ENCODE results near the gene ARHGAP29. TPM values are rescaled to one million over a fixed set of nuclear protein-coding genes. Genes with fewer than 3 reads are reported as not detected.
A peak's percentile ranks its signal among the peaks of the same experiment; 100 is the strongest.

Gene ARHGAP29
- total RNA-seq (not detected), polyA plus RNA-seq (not detected), total RNA-seq (0 to 0.17 (median 0) reads per million in 6 experiments)

- H3K9me3 Mint-ChIP-seq = peaks cover 4 to 27% (median 10%) of the 10 kb centered on the region in 9 donors
- no peak within 1 kb of the TSS for H3K27ac Mint-ChIP-seq
- H3K4me3 Mint-ChIP-seq = peak within 1 kb of the TSS; percentile 48 to 85 (median 74)
- peaks cover 58 to 82% (median 62%) of the 10 kb centered on the region in 5 donors for H3K27me3 Mint-ChIP-seq
- H3K4me1 Mint-ChIP-seq = peaks cover 13 to 17% (median 16%) of the 10 kb centered on the region in 4 donors
- peak in 8 of 10 donors; percentile 3 to 63 (median 30) for DNase-seq
- POLR2A ChIA-PET = interaction anchor here (0.7 kb wide), 1 partner anchor 161 kb away, joined by 8 read pairs; no protein-coding TSS in a partner anchor
- peak; percentile 78 to 85 for ATAC-seq
- peaks cover 0 to 15% (median 2%) of the 10 kb centered on the region in 3 donors for H3K36me3 Mint-ChIP-seq
Measured at GRCh38 chr1:94237291-94238226, at the start of gene ARHGAP29. Gene ARHGAP29 (minus strand): TSS chr1:94237584. CDS start chr1:94231611, 5,973 bp downstream.

GRCh38 chr1:94286864-94287437 is 49.6 kb upstream of the ARHGAP29 start:
- POLR2A ChIA-PET = no interaction called here
- ATAC-seq = no peak
- no peak for DNase-seq
- Mint-ChIP-seq H3K27me3 (peaks cover 17 to 39% (median 25%) of the 10 kb centered on the region in 5 donors), H3K27ac (no peak overlapping the region), H3K36me3 (no peaks in the 10 kb centered on the region), H3K9me3 (peaks cover 0 to 2% (median 0%) of the 10 kb centered on the region in 9 donors), H3K4me1 (no peaks in the 10 kb centered on the region), H3K4me3 (no peak overlapping the region)

- no peak for DNase-seq
- H3K27ac Mint-ChIP-seq = no peak overlapping the region
- H3K36me3 Mint-ChIP-seq = no peaks in the 10 kb centered on the region
- H3K9me3 Mint-ChIP-seq = no peaks in the 10 kb centered on the region
- POLR2A ChIA-PET = no interaction called here
- H3K27me3 Mint-ChIP-seq = peaks cover 6 to 21% (median 10%) of the 10 kb centered on the region in 5 donors
- no peak for ATAC-seq
- peaks cover 0 to 6% (median 2%) of the 10 kb centered on the region in 4 donors for H3K4me1 Mint-ChIP-seq
- H3K4me3 Mint-ChIP-seq = no peak overlapping the region
Measured at GRCh38 chr1:94285031-94285654, 47.8 kb upstream of the ARHGAP29 start.

GRCh38 chr1:94284476-94284875 is 47.1 kb upstream of the ARHGAP29 start:
- ATAC-seq (no peak), DNase-seq (no peak)
- H3K27ac Mint-ChIP-seq = no peak overlapping the region
- no peaks in the 10 kb centered on the region for H3K36me3 Mint-ChIP-seq
- H3K4me1 Mint-ChIP-seq = peaks cover 0 to 6% (median 2%) of the 10 kb centered on the region in 4 donors
- H3K4me3 Mint-ChIP-seq = no peak overlapping the region
- POLR2A ChIA-PET = no interaction called here
- no peaks in the 10 kb centered on the region for H3K9me3 Mint-ChIP-seq
- H3K27me3 Mint-ChIP-seq = peaks cover 4 to 16% (median 8%) of the 10 kb centered on the region in 5 donors

- Mint-ChIP-seq H3K27ac (no peak overlapping the region), H3K27me3 (peaks cover 2 to 16% (median 8%) of the 10 kb centered on the region in 5 donors), H3K4me1 (peaks cover 0 to 6% (median 2%) of the 10 kb centered on the region in 4 donors), H3K4me3 (no peak overlapping the region), H3K9me3 (no peaks in the 10 kb centered on the region), H3K36me3 (no peaks in the 10 kb centered on the region)
- POLR2A ChIA-PET = no interaction called here
- ATAC-seq = no peak
- DNase-seq = no peak
Measured at GRCh38 chr1:94283462-94283861, 46.1 kb upstream of the ARHGAP29 start.

GRCh38 chr1:94282143-94282711 is 44.8 kb upstream of the ARHGAP29 start:
- H3K4me3 Mint-ChIP-seq = no peak overlapping the region
- ATAC-seq (no peak), DNase-seq (no peak)
- POLR2A ChIA-PET = no interaction called here
- H3K36me3 Mint-ChIP-seq = no peaks in the 10 kb centered on the region
- H3K9me3 Mint-ChIP-seq = no peaks in the 10 kb centered on the region
- no peak overlapping the region for H3K27ac Mint-ChIP-seq
- peaks cover 2 to 16% (median 7%) of the 10 kb centered on the region in 5 donors for H3K27me3 Mint-ChIP-seq
- H3K4me1 Mint-ChIP-seq = peaks cover 0 to 6% (median 2%) of the 10 kb centered on the region in 4 donors

GRCh38 chr1:94281361-94282142 is 44.2 kb upstream of the ARHGAP29 start:
- POLR2A ChIA-PET = no interaction called here
- no peak overlapping the region for H3K27ac Mint-ChIP-seq
- ATAC-seq (no peak), DNase-seq (no peak)
- H3K9me3 Mint-ChIP-seq = no peaks in the 10 kb centered on the region
- H3K27me3 Mint-ChIP-seq = peaks cover 2 to 16% (median 5%) of the 10 kb centered on the region in 5 donors
- no peak overlapping the region for H3K4me3 Mint-ChIP-seq
- H3K36me3 Mint-ChIP-seq = no peaks in the 10 kb centered on the region
- H3K4me1 Mint-ChIP-seq = peaks cover 0 to 6% (median 2%) of the 10 kb centered on the region in 4 donors

GRCh38 chr1:94280541-94280940 is 43.2 kb upstream of the ARHGAP29 start:
- POLR2A ChIA-PET = no interaction called here
- no peaks in the 10 kb centered on the region for H3K36me3 Mint-ChIP-seq

GRCh38 chr1:94279462-94279861 is 42.1 kb upstream of the ARHGAP29 start:
- Mint-ChIP-seq H3K27me3 (peaks cover 3 to 8% (median 5%) of the 10 kb centered on the region in 5 donors), H3K4me3 (no peak overlapping the region), H3K4me1 (peaks cover 0 to 6% (median 2%) of the 10 kb centered on the region in 4 donors), H3K27ac (no peak overlapping the region), H3K9me3 (no peaks in the 10 kb centered on the region), H3K36me3 (no peaks in the 10 kb centered on the region)
- ATAC-seq = no peak
- POLR2A ChIA-PET = no interaction called here
- DNase-seq = no peak

More at GRCh38 chr1:94280541-94280940, 43.2 kb upstream of the ARHGAP29 start:
- H3K27me3 Mint-ChIP-seq = peaks cover 3 to 14% (median 5%) of the 10 kb centered on the region in 5 donors
- DNase-seq = no peak
- H3K9me3 Mint-ChIP-seq = no peaks in the 10 kb centered on the region
- H3K4me1 Mint-ChIP-seq = peaks cover 0 to 6% (median 2%) of the 10 kb centered on the region in 4 donors
- ATAC-seq = no peak
- no peak overlapping the region for H3K27ac Mint-ChIP-seq
- no peak overlapping the region for H3K4me3 Mint-ChIP-seq

- ATAC-seq = no peak
- POLR2A ChIA-PET = no interaction called here
- peaks cover 0 to 8% (median 5%) of the 10 kb centered on the region in 5 donors for H3K27me3 Mint-ChIP-seq
- no peaks in the 10 kb centered on the region for H3K9me3 Mint-ChIP-seq
- H3K36me3 Mint-ChIP-seq = no peaks in the 10 kb centered on the region
- H3K4me1 Mint-ChIP-seq = peaks cover 0 to 6% (median 2%) of the 10 kb centered on the region in 4 donors
- H3K4me3 Mint-ChIP-seq = no peak overlapping the region
- DNase-seq = no peak
- H3K27ac Mint-ChIP-seq = no peak overlapping the region
Measured at GRCh38 chr1:94279038-94279437, 41.7 kb upstream of the ARHGAP29 start.

- Mint-ChIP-seq H3K4me3 (no peak overlapping the region), H3K27me3 (peaks cover 0 to 11% (median 5%) of the 10 kb centered on the region in 5 donors), H3K36me3 (no peaks in the 10 kb centered on the region), H3K9me3 (no peaks in the 10 kb centered on the region), H3K27ac (no peak overlapping the region), H3K4me1 (peaks cover 0 to 6% (median 2%) of the 10 kb centered on the region in 4 donors)
- no peak for ATAC-seq
- POLR2A ChIA-PET = no interaction called here
- DNase-seq = no peak
Measured at GRCh38 chr1:94276988-94277434, 39.6 kb upstream of the ARHGAP29 start.

- no peaks in the 10 kb centered on the region for H3K36me3 Mint-ChIP-seq
- no peak overlapping the region for H3K4me3 Mint-ChIP-seq
- H3K4me1 Mint-ChIP-seq = no peaks in the 10 kb centered on the region
- peaks cover 0 to 17% (median 9%) of the 10 kb centered on the region in 5 donors for H3K27me3 Mint-ChIP-seq
- DNase-seq (no peak), ATAC-seq (no peak)
- POLR2A ChIA-PET = no interaction called here
- no peaks in the 10 kb centered on the region for H3K9me3 Mint-ChIP-seq
- no peak overlapping the region for H3K27ac Mint-ChIP-seq
Measured at GRCh38 chr1:94275083-94275482, 37.7 kb upstream of the ARHGAP29 start.

Data from naive thymus-derived CD8-positive, alpha-beta T cell (primary cell).